K562 (cell line): Measurements from ENCODE around the gene UBTD1. TPM values are rescaled to one million over a fixed set of nuclear protein-coding genes. Genes with fewer than 3 reads are reported as not detected.

Experiments used
- ATAC-seq: fragments of 200-7000 bp; cut with Tn5 transposase; 3 replicates; pipeline ENCODE4 v1.9.1; 2020; ENCODE audit warnings: moderate library complexity
- BruUV-seq: library from RNA; stranded (reverse); fragments of 400-500 nt; replicated peaks from 2 replicates; lab custom pipeline; 2021; lab: Mats Ljungman, UMichigan
- CTCF ChIA-PET: fragments of 300-600 bp; formaldehyde crosslinking; extraction: SDS; loops from one replicate; lab custom pipeline; 2021; ENCODE audit warnings: low intra/inter-chr PET ratio; lab: Yijun Ruan, JAX
- POLR2A ChIA-PET: fragments of 300-600, 350-650 bp; sonication (Branson Sonifier 250); formaldehyde crosslinking; extraction: SDS; loops from one replicate; lab custom pipeline; 2021; ENCODE audit warnings: antibody characterized with exemption, inconsistent platforms; lab: Yijun Ruan, JAX
- DNase-seq, 4 experiments: peaks; one replicate each; pipeline versions ENCODE4 v3.0.0 to v3.0.0-alpha.2; 2011 to 2018; ENCODE audit warnings: low spot score in 3 of 4, mixed read lengths in 3 of 4; ENCODE audit errors: extremely low read depth in 1 of 4
- FAIRE-seq: peaks from 2 replicates; lab custom pipeline; 2011; peaks lifted over from hg19 to GRCh38; lab: Jason Lieb, UNC
- H2AFZ ChIP-seq: 2 replicates; pipeline ENCODE4 v1.6.0; 2011; ENCODE audit warnings: low read depth, low read length, control low read depth, inconsistent platforms
- H3K27ac ChIP-seq: fragments of 200-600 bp; 3 replicates; pipeline ENCODE4 v1.8.0; 2011; ENCODE audit warnings: low read depth, mild to moderate bottlenecking, control low read depth, inconsistent platforms, low read length, moderate library complexity, mixed read lengths; ENCODE audit errors: extremely low read depth
- H3K27me3 ChIP-seq, 2 experiments: fragments of 300-600 bp in 1 of 2; 2 replicates in 1 of 2; 3 replicates in 1 of 2; pipeline versions ENCODE4 v1.6.0 to v1.8.0; 2011; ENCODE audit warnings: inconsistent platforms in 2 of 2, low read length in 2 of 2, mild to moderate bottlenecking in 1 of 2, mixed read lengths in 1 of 2, moderate library complexity in 1 of 2; ENCODE audit not compliant: control insufficient read depth in 2 of 2, insufficient read depth in 2 of 2
- H3K36me3 ChIP-seq: fragments of 300-600 bp; 3 replicates; pipeline ENCODE4 v1.8.0; 2011; ENCODE audit warnings: mild to moderate bottlenecking, low read length, inconsistent platforms; ENCODE audit not compliant: control insufficient read depth, insufficient read depth
- H3K4me1 ChIP-seq, 2 experiments: fragments of 200-600 bp in 1 of 2; replicated peaks in 1 of 2; 2 replicates in 1 of 2; 3 replicates in 1 of 2; pipeline versions ENCODE4 v1.5.1 to v1.8.0; 2011; ENCODE audit warnings: inconsistent platforms in 2 of 2, low read length in 2 of 2, mild to moderate bottlenecking in 1 of 2, mixed read lengths in 1 of 2, moderate library complexity in 1 of 2; ENCODE audit not compliant: control insufficient read depth in 2 of 2, insufficient read depth in 2 of 2
- H3K4me2 ChIP-seq: 2 replicates; pipeline ENCODE4 v1.6.1; 2011; ENCODE audit warnings: low read length, control low read depth, inconsistent platforms, mixed read lengths; ENCODE audit not compliant: insufficient read depth
- H3K4me3 ChIP-seq: fragments of 200-600 bp; sonication (generic), shearing (Covaris generic); 2 replicates; pipeline ENCODE4 v1.5.1; 2016; ENCODE audit warnings: control low read depth, inconsistent platforms
- H3K79me2 ChIP-seq: fragments of 200-600 bp; 3 replicates; pipeline ENCODE4 v1.8.0; 2011; ENCODE audit warnings: low read length, inconsistent platforms; ENCODE audit not compliant: control insufficient read depth, insufficient read depth
- H3K9ac ChIP-seq, 2 experiments: 2 replicates each; pipeline versions ENCODE4 v1.6.0 to v1.6.1; 2011; ENCODE audit warnings: low read depth in 2 of 2, low read length in 2 of 2, control low read depth in 1 of 2, inconsistent platforms in 1 of 2, mild to moderate bottlenecking in 1 of 2, mixed read lengths in 1 of 2; ENCODE audit not compliant: insufficient read depth in 1 of 2
- H3K9me1 ChIP-seq: one replicate; pipeline ENCODE4 v1.6.0; 2011; ENCODE audit warnings: inconsistent platforms, mild to moderate bottlenecking, low read length, moderate library complexity; ENCODE audit not compliant: control insufficient read depth, insufficient read depth
- H3K9me3 ChIP-seq: replicated peaks from 2 replicates; pipeline ENCODE4 v1.5.1; 2011; ENCODE audit warnings: low read depth, low read length, inconsistent platforms; ENCODE audit not compliant: control insufficient read depth, insufficient read depth
- H4K20me1 ChIP-seq: replicated peaks from 2 replicates; pipeline ENCODE4 v1.6.1; 2011; ENCODE audit warnings: low read length, inconsistent platforms, mixed read lengths; ENCODE audit not compliant: control insufficient read depth, insufficient read depth
- CEBPG ChIP-seq, 3 experiments: fragments of 200-800 bp in 1 of 3; sonication (Bioruptor generic) in 1 of 3; sonication (generic) in 1 of 3; formaldehyde crosslinking in 1 of 3; IDR thresholded peaks in 2 of 3; conservative IDR thresholded peaks in 1 of 3; 2 replicates each; pipeline versions ENCODE4 v1.6.1 to v1.8.0; 2016 to 2022; ENCODE audit warnings: missing compliant biosample characterization in 2 of 3, missing genetic modification characterization in 2 of 3, mild to moderate bottlenecking in 1 of 3, missing genetic modification reagents in 1 of 3
- E2F3 ChIP-seq: fragments of 250-450 bp; sonication (Bioruptor Pico); IDR thresholded peaks from 2 replicates; pipeline ENCODE4 v1.4.0; 2020; ENCODE audit warnings: mild to moderate bottlenecking
- MAZ ChIP-seq, 2 experiments: fragments of 450-650 bp in 1 of 2; sonication (generic) in 1 of 2; formaldehyde crosslinking; IDR thresholded peaks in 1 of 2; conservative IDR thresholded peaks in 1 of 2; 2 replicates each; pipeline versions ENCODE4 v1.4.0 to v1.5.0; 2020; ENCODE audit warnings: mild to moderate bottlenecking in 1 of 2, missing genetic modification reagents in 1 of 2
- MEF2A ChIP-seq: IDR thresholded peaks from 2 replicates; pipeline ENCODE4 v1.6.1; 2011; ENCODE audit warnings: low read depth, mild to moderate bottlenecking, low read length, moderate library complexity; ENCODE audit not compliant: control insufficient read depth
- RBFOX2 ChIP-seq: fragments of 200-400 bp; formaldehyde crosslinking; IDR thresholded peaks from 2 replicates; pipeline ENCODE4 v1.6.1; 2017; ENCODE audit warnings: low read depth, mild to moderate bottlenecking, low read length, moderate library complexity
- RBM34 ChIP-seq: fragments of 200-400 bp; formaldehyde crosslinking; IDR thresholded peaks from 2 replicates; pipeline ENCODE4 v1.6.1; 2018; ENCODE audit warnings: low read length, borderline replicate concordance; ENCODE audit not compliant: insufficient read depth
- RFX5 ChIP-seq: IDR thresholded peaks from 2 replicates; pipeline ENCODE4 v1.6.1; 2011; ENCODE audit warnings: low read depth, mild to moderate bottlenecking, improper control_type of control experiment, low read length
- SMARCE1 ChIP-seq: fragments of 450-650 bp; IDR thresholded peaks from 2 replicates; pipeline ENCODE4 v1.7.1; 2016; ENCODE audit warnings: mild to moderate bottlenecking
- XRCC4 ChIP-seq: IDR thresholded peaks from one replicate; pipeline ENCODE4 v1.6.1; 2011; ENCODE audit not compliant: insufficient read depth, insufficient read length; ENCODE audit errors: extremely low read depth
- ZNF212 ChIP-seq: fragments of 450-650 bp; formaldehyde crosslinking; IDR thresholded peaks from 2 replicates; pipeline ENCODE4 v1.4.0; 2020; ENCODE audit warnings: mild to moderate bottlenecking
- ZNF57 ChIP-seq: fragments of 450-650 bp; formaldehyde crosslinking; IDR thresholded peaks from 2 replicates; pipeline ENCODE4 v1.4.0; 2020; ENCODE audit warnings: mild to moderate bottlenecking, moderate library complexity
- ZNF696 ChIP-seq: fragments of 250-450 bp; sonication (Bioruptor Pico); conservative IDR thresholded peaks from 2 replicates; pipeline ENCODE4 v1.4.0; 2020; ENCODE audit warnings: mild to moderate bottlenecking, moderate library complexity
- WGBS: fragments of 100-300 bp; shearing (Covaris generic); methylation state at CpG from one replicate; pipeline ENCODE4 v1.1.6; 2016; ENCODE audit warnings: low coverage, mixed read lengths; ENCODE audit not compliant: insufficient coverage; ENCODE audit errors: missing lambda C conversion rate; 5-methylcytosine and 5-hydroxymethylcytosine counted together
- in situ Hi-C: fragments of 300-500 bp; cut with MboI; formaldehyde crosslinking; loops from 4 replicates; pipeline ENCODE4 v1.15.0; 2018; ENCODE audit warnings: inconsistent platforms, mixed read lengths
- intact Hi-C: fragments of 100-400 bp; cut with micrococcal nuclease; formaldehyde crosslinking; loops from 2 replicates; pipeline ENCODE4 v1.14.2; 2022
- polyA plus RNA-seq, 8 experiments: library from polyadenylated mRNA; depleted of rRNA in 4 of 8; stranded (reverse) in 5 of 8; unstranded in 3 of 8; fragments of >200 nt; fragmentation: Nextera tagmentation in 2 of 8; fragmentation: Illumina TruSeq in 1 of 8; extraction: Ambion mirVana in 2 of 8; extraction: Trizol in 1 of 8; gene quantifications; 2 replicates each; pipeline versions ENCODE4 v1.2.1 to v1.2.3, GENCODE V29; 2011 to 2014; ENCODE audit warnings: inconsistent platforms in 1 of 8, missing spikeins in 1 of 8
- total RNA-seq, 7 experiments: library from RNA; depleted of rRNA in 6 of 7; stranded (reverse); fragments of >200 nt in 6 of 7; fragmentation: Illumina TruSeq in 2 of 7; extraction: Trizol in 2 of 7; gene quantifications; 2 replicates each; pipeline versions ENCODE4 v1.2.1 to v1.2.3, GENCODE V29; 2011 to 2021; ENCODE audit warnings: low replicate concordance in 1 of 7
- TF ChIP-seq, protein P1 (sequence below), 3 experiments: fragments of 200-800 bp in 1 of 3; sonication (Bioruptor generic) in 1 of 3; sonication (generic) in 1 of 3; formaldehyde crosslinking in 1 of 3; IDR thresholded peaks; 2 replicates each; pipeline versions ENCODE4 v1.6.1 to v1.8.0; 2016 to 2022; ENCODE audit warnings: mild to moderate bottlenecking in 2 of 3, missing compliant biosample characterization in 2 of 3, missing genetic modification characterization in 2 of 3, missing genetic modification reagents in 1 of 3
- TF ChIP-seq, protein P2 (sequence below): sonication (generic); formaldehyde crosslinking; IDR thresholded peaks from 2 replicates; pipeline ENCODE4 v1.8.1; 2023; ENCODE audit warnings: mild to moderate bottlenecking, missing genetic modification reagents, moderate library complexity

Gene UBTD1
- total and polyA plus RNA-seq, 9 of the 15 experiments (the other 6 are each of a cell fraction or from before 2014, with no cell fraction given), result 0.08 to 1.6 (median 0.81) TPM; not detected in 1

DNA sequence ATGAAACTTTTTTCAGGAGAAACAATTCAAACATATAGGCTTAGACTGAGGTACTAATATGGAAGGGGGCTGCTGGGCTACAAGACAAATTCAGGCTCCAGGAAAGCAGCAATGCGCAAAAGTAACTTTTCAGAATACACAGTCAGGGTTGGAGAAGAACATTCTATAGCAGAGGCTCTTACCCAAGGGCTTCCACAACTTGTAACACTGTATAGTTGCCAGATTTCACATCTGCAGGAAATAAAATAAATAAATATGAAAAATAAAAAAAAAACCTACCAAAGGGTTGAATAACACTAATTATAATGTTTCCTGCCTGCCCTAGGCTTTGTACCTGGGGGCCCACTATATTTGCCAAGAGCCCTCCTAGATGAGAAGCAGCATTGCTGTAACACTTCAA lies 14.8 kb upstream of the UBTD1 start (continued):
- TF ChIP-seq RBM34 (no peak), ZNF57 (CRISPR knock-in tag) (no peak)
- TF ChIP-seq, protein P1, sequence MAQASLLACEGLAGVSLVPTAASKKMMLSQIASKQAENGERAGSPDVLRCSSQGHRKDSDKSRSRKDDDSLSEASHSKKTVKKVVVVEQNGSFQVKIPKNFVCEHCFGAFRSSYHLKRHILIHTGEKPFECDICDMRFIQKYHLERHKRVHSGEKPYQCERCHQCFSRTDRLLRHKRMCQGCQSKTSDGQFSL (CRISPR knock-in tag; IDR thresholded peaks at IDR 0.05), result no peak
- TF ChIP-seq, protein P1 (tag; IDR thresholded peaks at IDR 0.05), result no peak

DNA sequence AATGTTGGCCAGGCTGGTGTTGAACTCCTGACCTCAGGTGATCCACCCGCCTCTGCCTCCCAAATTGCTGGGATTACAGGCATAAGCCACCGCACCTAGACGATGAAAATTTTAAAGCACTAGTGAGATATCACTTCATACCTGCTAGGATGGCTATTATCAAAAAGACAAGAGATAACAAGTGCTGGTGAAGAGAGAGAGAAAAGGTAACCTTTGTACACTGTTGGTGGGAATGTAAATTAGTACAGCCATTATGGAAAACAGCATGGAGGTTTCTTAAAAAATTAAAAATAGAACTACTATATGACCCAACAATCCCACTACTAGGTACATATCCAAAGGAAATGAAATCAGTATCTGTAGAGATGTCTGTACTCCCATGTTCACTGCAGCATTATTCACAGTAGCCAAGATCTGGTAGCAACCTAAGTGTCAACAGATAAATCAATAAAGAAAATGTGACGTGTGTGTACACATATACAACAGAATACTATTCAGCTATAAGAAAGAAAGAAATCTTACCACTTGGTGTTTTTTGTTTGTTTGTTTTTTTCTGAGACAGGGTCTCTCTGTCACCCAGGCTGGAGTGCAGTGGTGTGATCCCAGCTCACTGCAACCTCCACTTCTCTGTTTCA lies 13.0 kb upstream of the UBTD1 start:
- BruUV-seq, result no TSS peak
- ChIA-PET CTCF (no interaction called here), POLR2A (interaction anchor here (0.6 kb wide), 1 partner anchor 56 kb away, joined by 3 read pairs; no protein-coding TSS in a partner anchor)
- Histone ChIP-seq H2AFZ (no peak overlapping the region), H3K27ac (no peak overlapping the region), H3K27me3 (no peaks in the 10 kb centered on the region), H3K9me1 (no peaks in the 10 kb centered on the region), H3K36me3 (peaks cover 44% of the 10 kb centered on the region; the same call in 2 of the 3 replicates), H3K9ac (no peak overlapping the region), H3K4me3 (no peak overlapping the region), H3K9me3 (no peaks in the 10 kb centered on the region), H3K79me2 (peaks cover 54% of the 10 kb centered on the region), H3K4me2 (no peak overlapping the region), H4K20me1 (0 out of 2 replicates have a peak, but pooled peaks cover 5% of the 10 kb centered on the region), H3K4me1 (no peaks in the 10 kb centered on the region)
- TF ChIP-seq, protein P2, sequence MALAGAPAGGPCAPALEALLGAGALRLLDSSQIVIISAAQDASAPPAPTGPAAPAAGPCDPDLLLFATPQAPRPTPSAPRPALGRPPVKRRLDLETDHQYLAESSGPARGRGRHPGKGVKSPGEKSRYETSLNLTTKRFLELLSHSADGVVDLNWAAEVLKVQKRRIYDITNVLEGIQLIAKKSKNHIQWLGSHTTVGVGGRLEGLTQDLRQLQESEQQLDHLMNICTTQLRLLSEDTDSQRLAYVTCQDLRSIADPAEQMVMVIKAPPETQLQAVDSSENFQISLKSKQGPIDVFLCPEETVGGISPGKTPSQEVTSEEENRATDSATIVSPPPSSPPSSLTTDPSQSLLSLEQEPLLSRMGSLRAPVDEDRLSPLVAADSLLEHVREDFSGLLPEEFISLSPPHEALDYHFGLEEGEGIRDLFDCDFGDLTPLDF, result no peak
- TF ChIP-seq SMARCE1 (no peak), RFX5 (no peak), RBFOX2 (no peak), MAZ (CRISPR knock-in tag; conservative IDR thresholded peaks at IDR 0.05 in 1 of 2, IDR thresholded peaks at IDR 0.05 in 1 of 2) (no peak), E2F3 (CRISPR knock-in tag) (no peak), XRCC4 (no peak), CEBPG (CRISPR knock-in tag; IDR thresholded peaks at IDR 0.05) (no peak), CEBPG (tag; conservative IDR thresholded peaks at IDR 0.05 in 1 of 2, IDR thresholded peaks at IDR 0.05 in 1 of 2) (no peak), MEF2A (no peak), ZNF696 (no peak), ZNF212 (CRISPR knock-in tag) (no peak)
- no peak for ATAC-seq
- no peak for FAIRE-seq
- DNase-seq, result no peak
- intact Hi-C loops (no loop called here), in situ Hi-C loops (no loop called here)
- WGBS, result 86% methylated on average over 4 of the region's 4 CpGs
